Measurements from ENCODE around the gene FAM13A. TPM values are rescaled to one million over a fixed set of nuclear protein-coding genes. Genes with fewer than 3 reads are reported as not detected.

Gene FAM13A
- total RNA-seq, 1 donor from 2014 or later: 16.7 TPM

DNA sequence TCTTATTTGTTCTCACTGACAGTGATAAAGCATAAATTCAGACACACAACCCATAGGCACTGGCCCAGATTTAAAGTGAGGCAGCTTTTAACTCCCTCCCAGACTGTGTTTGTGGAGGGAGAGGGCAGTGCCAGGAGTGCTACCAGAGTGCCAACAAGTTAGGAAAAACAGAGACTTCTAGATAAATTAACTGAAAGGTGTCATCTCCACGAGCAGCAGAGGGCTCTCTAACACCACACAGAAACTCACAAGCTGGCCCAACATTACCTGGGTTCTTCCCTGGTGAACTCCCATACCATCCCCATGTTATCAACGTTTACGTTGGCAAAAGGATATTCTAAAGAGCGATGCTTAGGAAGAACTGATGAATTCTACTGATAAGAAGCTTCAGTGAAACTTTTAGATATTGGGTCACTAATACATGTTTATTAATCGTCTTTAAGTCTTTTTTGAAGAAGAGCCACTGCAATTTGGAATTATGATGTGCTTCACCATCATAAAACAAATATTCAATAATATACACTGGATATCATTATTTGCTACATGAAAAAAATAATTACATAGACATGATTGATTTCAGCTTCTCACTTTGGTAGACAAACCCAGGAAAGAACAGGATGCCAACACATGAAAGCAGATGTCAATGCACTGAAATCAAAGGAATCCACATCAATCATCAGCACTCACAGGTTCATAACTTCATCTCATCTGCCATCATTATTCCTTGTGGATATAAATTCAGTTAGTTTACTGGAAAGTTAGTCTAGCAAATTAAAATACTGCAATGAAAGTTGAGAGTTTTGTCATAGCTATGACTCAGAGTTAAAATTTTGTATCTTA lies 238.1 kb downstream of the FAM13A start:
- peak; percentile 46 for DNase-seq (ENCODE audit: low spot score)
- H3K4me1 Mint-ChIP-seq (ENCODE audit: unreplicated experiment): peaks cover 33% of the 10 kb centered on the region
- no peaks in the 10 kb centered on the region for H3K36me3 Mint-ChIP-seq (ENCODE audit: low read depth, unreplicated experiment)
- TF ChIP-seq, protein P1, sequence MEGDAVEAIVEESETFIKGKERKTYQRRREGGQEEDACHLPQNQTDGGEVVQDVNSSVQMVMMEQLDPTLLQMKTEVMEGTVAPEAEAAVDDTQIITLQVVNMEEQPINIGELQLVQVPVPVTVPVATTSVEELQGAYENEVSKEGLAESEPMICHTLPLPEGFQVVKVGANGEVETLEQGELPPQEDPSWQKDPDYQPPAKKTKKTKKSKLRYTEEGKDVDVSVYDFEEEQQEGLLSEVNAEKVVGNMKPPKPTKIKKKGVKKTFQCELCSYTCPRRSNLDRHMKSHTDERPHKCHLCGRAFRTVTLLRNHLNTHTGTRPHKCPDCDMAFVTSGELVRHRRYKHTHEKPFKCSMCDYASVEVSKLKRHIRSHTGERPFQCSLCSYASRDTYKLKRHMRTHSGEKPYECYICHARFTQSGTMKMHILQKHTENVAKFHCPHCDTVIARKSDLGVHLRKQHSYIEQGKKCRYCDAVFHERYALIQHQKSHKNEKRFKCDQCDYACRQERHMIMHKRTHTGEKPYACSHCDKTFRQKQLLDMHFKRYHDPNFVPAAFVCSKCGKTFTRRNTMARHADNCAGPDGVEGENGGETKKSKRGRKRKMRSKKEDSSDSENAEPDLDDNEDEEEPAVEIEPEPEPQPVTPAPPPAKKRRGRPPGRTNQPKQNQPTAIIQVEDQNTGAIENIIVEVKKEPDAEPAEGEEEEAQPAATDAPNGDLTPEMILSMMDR (IDR thresholded peaks at IDR 0.05; ENCODE audit: unreplicated experiment): no peak
- no peak overlapping the region for H3K4me3 Mint-ChIP-seq (ENCODE audit: unreplicated experiment)
- no peaks in the 10 kb centered on the region for H3K9me3 Mint-ChIP-seq (ENCODE audit: unreplicated experiment)
- H3K27ac Mint-ChIP-seq (ENCODE audit: unreplicated experiment): peak overlapping the region; percentile 13
- peaks cover 4% of the 10 kb centered on the region for H3K27me3 Mint-ChIP-seq (ENCODE audit: unreplicated experiment)

DNA sequence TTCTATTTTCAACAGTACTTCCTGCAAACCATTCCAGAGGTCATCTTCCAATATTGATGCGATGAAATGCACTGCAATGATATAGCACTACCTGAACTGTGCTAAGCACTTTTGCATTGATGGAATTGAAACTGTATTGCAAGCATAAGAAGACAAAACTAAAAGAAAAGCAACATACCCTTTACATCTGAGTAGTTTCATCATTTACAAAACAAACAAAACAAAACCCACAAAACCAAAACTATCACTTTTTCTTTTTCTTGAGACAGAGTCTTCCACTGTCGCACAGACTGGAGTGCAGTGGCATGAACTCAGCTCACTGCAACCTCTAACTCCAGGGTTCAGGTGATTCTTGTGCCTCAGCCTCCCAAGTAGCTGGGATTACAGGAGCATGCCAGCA lies 239.2 kb downstream of the FAM13A start:
- Mint-ChIP-seq H3K27me3 (ENCODE audit: unreplicated experiment) (no peaks in the 10 kb centered on the region), H3K4me3 (ENCODE audit: unreplicated experiment) (no peak overlapping the region), H3K4me1 (ENCODE audit: unreplicated experiment) (peaks cover 24% of the 10 kb centered on the region), H3K27ac (ENCODE audit: unreplicated experiment) (no peak overlapping the region), H3K9me3 (ENCODE audit: unreplicated experiment) (no peaks in the 10 kb centered on the region), H3K36me3 (ENCODE audit: low read depth, unreplicated experiment) (no peaks in the 10 kb centered on the region)
- no peak for DNase-seq (ENCODE audit: low spot score)
- TF ChIP-seq, protein P1 (IDR thresholded peaks at IDR 0.05; ENCODE audit: unreplicated experiment): no peak

DNA sequence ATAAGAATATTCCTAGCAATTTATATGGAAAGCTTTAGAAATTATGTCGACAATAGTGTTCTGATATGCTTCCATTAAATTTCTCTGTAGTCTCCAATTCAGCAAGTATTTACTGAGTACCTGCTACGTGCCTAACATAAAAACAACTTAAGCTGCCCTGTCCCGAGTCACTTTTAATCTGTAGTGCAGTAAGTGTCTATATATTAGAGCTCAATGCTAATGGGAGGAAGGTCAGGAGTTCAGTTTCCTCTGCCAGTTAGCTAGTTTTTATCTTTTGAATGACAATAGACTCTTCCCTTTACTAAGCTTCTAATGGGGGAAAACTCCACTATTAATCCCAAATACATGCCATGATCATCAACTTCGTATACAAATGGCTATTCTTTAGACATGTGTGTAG lies 240.6 kb downstream of the FAM13A start:
- Mint-ChIP-seq H3K4me3 (ENCODE audit: unreplicated experiment) (no peak overlapping the region), H3K9me3 (ENCODE audit: unreplicated experiment) (no peaks in the 10 kb centered on the region)

DNA sequence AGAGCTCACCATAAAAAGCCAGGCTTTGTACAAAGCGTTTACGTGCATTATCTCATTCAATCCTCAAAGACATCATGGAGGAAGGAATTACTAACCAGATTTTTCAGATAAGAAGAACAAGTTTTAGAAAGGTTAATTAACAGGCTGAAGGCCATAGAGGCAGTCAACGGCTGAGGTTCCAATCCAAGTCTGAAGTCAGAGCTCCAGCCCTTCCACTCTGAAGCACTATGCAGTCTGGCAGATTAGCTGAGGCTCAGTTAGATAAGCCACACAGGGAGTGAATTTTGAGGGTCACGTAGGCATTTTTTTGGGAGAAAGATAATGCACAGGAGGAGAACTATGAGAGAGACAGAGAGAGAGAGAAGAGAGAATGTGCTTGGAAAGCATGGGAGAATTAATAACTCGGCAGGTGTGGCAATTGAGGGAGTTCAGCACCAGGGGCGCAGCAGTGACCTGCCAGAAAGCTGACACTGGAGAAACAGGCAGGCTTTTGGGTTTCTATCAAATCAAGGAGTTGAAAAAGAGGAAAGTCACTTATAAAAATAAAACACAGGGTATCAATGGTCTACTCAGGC lies 242.9 kb downstream of the FAM13A start:
- Mint-ChIP-seq H3K4me3 (ENCODE audit: unreplicated experiment) (no peak overlapping the region), H3K27me3 (ENCODE audit: unreplicated experiment) (no peaks in the 10 kb centered on the region), H3K9me3 (ENCODE audit: unreplicated experiment) (no peaks in the 10 kb centered on the region), H3K27ac (ENCODE audit: unreplicated experiment) (no peak overlapping the region), H3K36me3 (ENCODE audit: low read depth, unreplicated experiment) (no peaks in the 10 kb centered on the region), H3K4me1 (ENCODE audit: unreplicated experiment) (peaks cover 18% of the 10 kb centered on the region)
- TF ChIP-seq, protein P1 (IDR thresholded peaks at IDR 0.05; ENCODE audit: unreplicated experiment): no peak
- no peak for DNase-seq (ENCODE audit: low spot score)

More for the DNA sequence above, 240.6 kb downstream of the FAM13A start:
- Mint-ChIP-seq H3K4me1 (ENCODE audit: unreplicated experiment) (peaks cover 24% of the 10 kb centered on the region), H3K27ac (ENCODE audit: unreplicated experiment) (no peak overlapping the region), H3K36me3 (ENCODE audit: low read depth, unreplicated experiment) (no peaks in the 10 kb centered on the region), H3K27me3 (ENCODE audit: unreplicated experiment) (no peaks in the 10 kb centered on the region)
- TF ChIP-seq, protein P1 (IDR thresholded peaks at IDR 0.05; ENCODE audit: unreplicated experiment): no peak
- DNase-seq (ENCODE audit: low spot score): no peak

DNA sequence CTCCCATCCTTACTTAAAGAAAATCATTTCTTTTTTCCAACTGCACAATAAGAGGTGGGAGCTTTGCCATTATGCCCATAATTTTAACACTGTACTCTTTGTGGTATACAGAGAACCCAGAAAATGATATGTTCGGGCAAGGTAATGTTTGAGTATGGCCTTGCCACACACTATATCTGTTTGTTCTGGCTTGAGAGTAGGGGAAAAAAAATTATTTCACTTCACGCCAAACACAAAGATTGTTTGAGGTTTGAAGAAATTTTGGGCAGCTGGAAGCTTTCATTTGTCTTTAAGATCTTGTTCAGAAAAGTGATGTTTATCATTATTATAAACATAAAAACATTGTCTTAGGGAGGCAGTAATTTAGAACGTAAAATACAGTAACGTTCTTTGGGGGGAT lies 244.0 kb downstream of the FAM13A start:
- no peak for DNase-seq (ENCODE audit: low spot score)
- peaks cover 14% of the 10 kb centered on the region for H3K4me1 Mint-ChIP-seq (ENCODE audit: unreplicated experiment)
- no peak overlapping the region for H3K27ac Mint-ChIP-seq (ENCODE audit: unreplicated experiment)
- no peaks in the 10 kb centered on the region for H3K9me3 Mint-ChIP-seq (ENCODE audit: unreplicated experiment)
- no peaks in the 10 kb centered on the region for H3K27me3 Mint-ChIP-seq (ENCODE audit: unreplicated experiment)
- H3K36me3 Mint-ChIP-seq (ENCODE audit: low read depth, unreplicated experiment): no peaks in the 10 kb centered on the region
- H3K4me3 Mint-ChIP-seq (ENCODE audit: unreplicated experiment): no peak overlapping the region
- TF ChIP-seq, protein P1 (IDR thresholded peaks at IDR 0.05; ENCODE audit: unreplicated experiment): no peak

Measured in endothelial cell (in vitro differentiated cells).